ENCODE measurements around the gene PARVB. TPM values are rescaled to one million over a fixed set of nuclear protein-coding genes. Genes with fewer than 3 reads are reported as not detected.
"Not testable (repeated sequence)": the region's sequence is repeated elsewhere in the genome, so short reads cannot be mapped to it uniquely, and the experiment has no call there.

PARVB gene
- total RNA-seq, 1 experiment from 2014 or later = 35.3 TPM

DNA sequence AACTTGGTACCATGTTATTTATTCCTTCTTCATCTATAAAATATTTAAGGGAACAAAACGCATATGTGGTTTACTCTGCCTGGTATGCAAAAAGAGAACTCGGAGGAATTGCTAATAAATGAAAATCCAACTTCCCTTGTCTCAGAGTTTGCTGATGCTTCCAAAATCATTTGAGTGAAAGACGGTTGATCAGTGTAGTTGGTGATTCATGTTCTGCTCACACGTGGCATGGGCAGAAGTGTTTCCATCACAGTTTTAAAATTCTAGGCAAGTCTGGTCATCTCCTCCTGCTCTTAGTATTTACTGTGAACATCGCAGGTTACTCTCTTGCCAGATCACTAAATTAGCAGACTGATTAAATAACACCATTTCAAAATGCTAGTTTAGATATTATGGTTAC is 11.9 kb upstream of the PARVB start:
- H3K27ac ChIP-seq = no peak overlapping the region
- H3K9me3 ChIP-seq (ENCODE audit: insufficient read depth, low read depth) = no peaks in the 10 kb centered on the region
- no TSS peak for BruUV-seq (replicated peaks)
- H3K4me3 ChIP-seq = no peak overlapping the region
- H3K9me2 ChIP-seq (ENCODE audit: insufficient read depth) = no peaks in the 10 kb centered on the region
- H3K79me2 ChIP-seq (ENCODE audit: low read depth) = no peaks in the 10 kb centered on the region
- no peaks in the 10 kb centered on the region for H3F3A ChIP-seq (ENCODE audit: insufficient read depth, low read depth)
- no peaks in the 10 kb centered on the region for H3K27me3 ChIP-seq (ENCODE audit: insufficient read depth, low read depth)
- H3K4me1 ChIP-seq (replicated peaks; ENCODE audit: insufficient read depth) = no peaks in the 10 kb centered on the region
- H3K36me3 ChIP-seq (ENCODE audit: low read depth) = no peaks in the 10 kb centered on the region
- H3K4me2 ChIP-seq = no peak overlapping the region
- ChIA-PET CTCF (interaction anchor here (0.6 kb wide), 1 partner anchor 210 kb away, joined by 3 read pairs; no protein-coding TSS in a partner anchor), POLR2A (ENCODE audit: unreplicated experiment) (no interaction called here)
- no peaks in the 10 kb centered on the region for H4K20me1 ChIP-seq (ENCODE audit: insufficient read depth)
- intact Hi-C loops (cut with micrococcal nuclease; ENCODE audit: unreplicated experiment) = no loop called here
- peak in 1 of 2 experiments; percentile 19 for DNase-seq
- no peak overlapping the region for H2AFZ ChIP-seq
- TF ChIP-seq EZH2 (IDR thresholded peaks at IDR 0.05; ENCODE audit: low read depth) = no peak
- TF ChIP-seq, protein P1, sequence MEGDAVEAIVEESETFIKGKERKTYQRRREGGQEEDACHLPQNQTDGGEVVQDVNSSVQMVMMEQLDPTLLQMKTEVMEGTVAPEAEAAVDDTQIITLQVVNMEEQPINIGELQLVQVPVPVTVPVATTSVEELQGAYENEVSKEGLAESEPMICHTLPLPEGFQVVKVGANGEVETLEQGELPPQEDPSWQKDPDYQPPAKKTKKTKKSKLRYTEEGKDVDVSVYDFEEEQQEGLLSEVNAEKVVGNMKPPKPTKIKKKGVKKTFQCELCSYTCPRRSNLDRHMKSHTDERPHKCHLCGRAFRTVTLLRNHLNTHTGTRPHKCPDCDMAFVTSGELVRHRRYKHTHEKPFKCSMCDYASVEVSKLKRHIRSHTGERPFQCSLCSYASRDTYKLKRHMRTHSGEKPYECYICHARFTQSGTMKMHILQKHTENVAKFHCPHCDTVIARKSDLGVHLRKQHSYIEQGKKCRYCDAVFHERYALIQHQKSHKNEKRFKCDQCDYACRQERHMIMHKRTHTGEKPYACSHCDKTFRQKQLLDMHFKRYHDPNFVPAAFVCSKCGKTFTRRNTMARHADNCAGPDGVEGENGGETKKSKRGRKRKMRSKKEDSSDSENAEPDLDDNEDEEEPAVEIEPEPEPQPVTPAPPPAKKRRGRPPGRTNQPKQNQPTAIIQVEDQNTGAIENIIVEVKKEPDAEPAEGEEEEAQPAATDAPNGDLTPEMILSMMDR (conservative IDR thresholded peaks at IDR 0.05) = no peak

DNA sequence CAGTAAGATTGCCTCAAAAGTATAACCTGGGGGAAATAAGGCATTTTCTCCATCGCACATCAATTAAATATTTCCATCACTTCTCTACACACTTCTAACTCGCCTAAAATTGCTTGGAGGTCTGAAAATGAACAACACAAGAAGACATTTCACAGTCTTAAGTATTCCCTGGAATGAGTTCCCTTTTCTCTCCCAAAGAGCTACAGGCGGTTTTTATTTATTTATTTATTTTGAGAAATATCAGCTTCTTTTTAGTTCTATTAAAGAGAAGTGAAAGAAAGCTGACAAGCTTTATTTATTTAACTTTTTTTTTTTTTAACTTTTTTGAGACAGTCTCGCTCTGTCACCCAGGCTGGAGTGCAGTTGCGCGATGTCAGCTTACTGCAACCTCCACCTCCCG is 11.5 kb upstream of the PARVB start:
- intact Hi-C loops (cut with micrococcal nuclease; ENCODE audit: unreplicated experiment) = no loop called here
- no peak for TF ChIP-seq EZH2 (IDR thresholded peaks at IDR 0.05; ENCODE audit: low read depth)
- TF ChIP-seq, protein P1 (conservative IDR thresholded peaks at IDR 0.05) = no peak
- H3K79me2 ChIP-seq (ENCODE audit: low read depth) = no peaks in the 10 kb centered on the region

DNA sequence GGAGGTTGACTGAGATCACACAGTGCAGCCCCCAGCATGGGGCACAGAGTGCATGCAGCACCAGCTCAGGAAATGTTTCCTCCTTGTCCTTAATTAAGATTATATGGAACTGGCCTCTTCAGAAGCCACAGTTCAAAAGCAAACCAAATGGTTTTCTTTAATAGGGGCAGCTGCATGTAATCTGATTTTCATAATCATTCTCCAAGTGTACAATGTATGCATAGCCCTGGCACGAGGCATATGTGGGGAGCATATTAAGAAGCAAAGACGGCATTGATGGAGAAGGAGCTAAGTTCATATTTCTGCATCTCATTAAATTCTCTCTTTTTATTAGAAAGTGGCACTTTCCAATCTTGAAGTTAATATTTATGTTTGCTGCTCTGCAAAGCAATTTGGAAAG is 9.9 kb upstream of the PARVB start:
- Histone ChIP-seq H3K9me2 (ENCODE audit: insufficient read depth) (no peaks in the 10 kb centered on the region), H3K27me3 (ENCODE audit: insufficient read depth, low read depth) (no peaks in the 10 kb centered on the region), H3K4me3 (no peak overlapping the region), H3K4me2 (no peak overlapping the region), H2AFZ (no peak overlapping the region), H4K20me1 (ENCODE audit: insufficient read depth) (no peaks in the 10 kb centered on the region), H3F3A (ENCODE audit: insufficient read depth, low read depth) (no peaks in the 10 kb centered on the region), H3K9me3 (ENCODE audit: insufficient read depth, low read depth) (no peaks in the 10 kb centered on the region), H3K27ac (no peak overlapping the region), H3K4me1 (replicated peaks; ENCODE audit: insufficient read depth) (no peaks in the 10 kb centered on the region), H3K79me2 (ENCODE audit: low read depth) (no peaks in the 10 kb centered on the region), H3K36me3 (ENCODE audit: low read depth) (no peaks in the 10 kb centered on the region)
- intact Hi-C loops (cut with micrococcal nuclease; ENCODE audit: unreplicated experiment) = no loop called here
- no TSS peak for BruUV-seq (replicated peaks)
- no peak for TF ChIP-seq EZH2 (IDR thresholded peaks at IDR 0.05; ENCODE audit: low read depth)
- TF ChIP-seq, protein P1 (conservative IDR thresholded peaks at IDR 0.05) = no peak
- peak in 1 of 2 experiments; percentile 21 for DNase-seq
- ChIA-PET CTCF (no interaction called here), POLR2A (ENCODE audit: unreplicated experiment) (interaction anchor here (0.8 kb wide), 1 partner anchor 19 kb away, joined by 17 read pairs; no protein-coding TSS in a partner anchor)

More for the DNA sequence above, 11.5 kb upstream of the PARVB start:
- Histone ChIP-seq H3K27ac (no peak overlapping the region), H3K9me3 (ENCODE audit: insufficient read depth, low read depth) (no peaks in the 10 kb centered on the region), H3K4me3 (no peak overlapping the region), H3K27me3 (ENCODE audit: insufficient read depth, low read depth) (no peaks in the 10 kb centered on the region), H3K4me2 (no peak overlapping the region), H2AFZ (no peak overlapping the region), H4K20me1 (ENCODE audit: insufficient read depth) (no peaks in the 10 kb centered on the region), H3K4me1 (replicated peaks; ENCODE audit: insufficient read depth) (no peaks in the 10 kb centered on the region), H3K9me2 (ENCODE audit: insufficient read depth) (no peaks in the 10 kb centered on the region), H3K36me3 (ENCODE audit: low read depth) (no peaks in the 10 kb centered on the region), H3F3A (ENCODE audit: insufficient read depth, low read depth) (no peaks in the 10 kb centered on the region)
- ChIA-PET POLR2A (ENCODE audit: unreplicated experiment) (no interaction called here), CTCF (interaction anchor here (0.6 kb wide), 1 partner anchor 209 kb away, joined by 3 read pairs; no protein-coding TSS in a partner anchor)
- DNase-seq = no peak
- BruUV-seq (replicated peaks) = no TSS peak

DNA sequence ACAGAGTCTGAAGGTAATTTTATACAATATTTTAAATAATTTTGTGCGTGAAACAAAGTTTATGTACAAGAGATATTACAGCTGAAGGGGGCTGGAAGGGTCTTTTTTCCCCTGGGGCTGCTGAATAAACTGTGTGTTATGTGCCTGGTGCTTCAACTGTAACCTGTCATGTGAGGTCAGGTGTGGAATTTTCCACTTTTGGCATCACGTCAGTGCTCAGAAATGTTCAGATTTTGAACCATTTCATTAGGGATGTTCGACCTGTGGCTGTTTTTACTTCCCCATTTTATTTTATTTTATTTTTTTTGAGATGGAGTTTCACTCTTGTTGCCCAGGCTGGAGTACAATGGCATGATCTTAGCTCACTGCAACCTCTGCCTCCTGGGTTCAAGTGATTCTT is 7.5 kb upstream of the PARVB start:
- BruUV-seq (replicated peaks); H3K27ac ChIP-seq; H3K27me3 ChIP-seq (ENCODE audit: insufficient read depth, low read depth); H4K20me1 ChIP-seq (ENCODE audit: insufficient read depth); H2AFZ ChIP-seq; H3K4me1 ChIP-seq (replicated peaks; ENCODE audit: insufficient read depth); H3K9me2 ChIP-seq (ENCODE audit: insufficient read depth); H3K79me2 ChIP-seq (ENCODE audit: low read depth); H3K4me3 ChIP-seq; H3K4me2 ChIP-seq; H3K9me3 ChIP-seq (ENCODE audit: insufficient read depth, low read depth); H3K36me3 ChIP-seq (ENCODE audit: low read depth); DNase-seq; POLR2A ChIA-PET (ENCODE audit: unreplicated experiment); intact Hi-C loops (cut with micrococcal nuclease; ENCODE audit: unreplicated experiment); H3F3A ChIP-seq (ENCODE audit: insufficient read depth, low read depth): not testable (repeated sequence)
- CTCF ChIA-PET = interaction anchor here (0.6 kb wide), 1 partner anchor 543 kb away, joined by 4 read pairs; no protein-coding TSS in a partner anchor
